IMR-90 (cell line): ENCODE data around the gene TSR1.

Source experiments
- CTCF ChIP-seq: conservative IDR thresholded peaks from 2 replicates; pipeline ENCODE4 v1.5.1; 2012; ENCODE audit warnings: mild to moderate bottlenecking, low read depth, low read length, improper control_type of control experiment
- ELK1 ChIP-seq: fragments of 150-350 bp; IDR thresholded peaks from 2 replicates; pipeline ENCODE4 v1.6.1; 2016; ENCODE audit warnings: low read depth, mild to moderate bottlenecking, low read length, moderate library complexity, borderline replicate concordance
- FOS ChIP-seq: fragments of 150-350 bp; IDR thresholded peaks from 2 replicates; pipeline ENCODE4 v1.6.1; 2016; ENCODE audit warnings: low read depth, low read length
- MAFK ChIP-seq: IDR thresholded peaks from 2 replicates; pipeline ENCODE4 v1.6.1; 2012; ENCODE audit warnings: low read depth, low read length, improper control_type of control experiment
- MAZ ChIP-seq: IDR thresholded peaks from 2 replicates; pipeline ENCODE4 v1.6.1; 2012; ENCODE audit warnings: low read depth, mild to moderate bottlenecking, low read length, improper control_type of control experiment, moderate library complexity, borderline replicate concordance
- POLR2A ChIP-seq: IDR thresholded peaks from 2 replicates; pipeline ENCODE4 v1.6.1; 2012; ENCODE audit warnings: mild to moderate bottlenecking, low read depth, low read length
- RAD21 ChIP-seq: IDR thresholded peaks from 2 replicates; pipeline ENCODE4 v1.6.1; 2012; ENCODE audit warnings: low read length, improper control_type of control experiment
- RCOR1 ChIP-seq: IDR thresholded peaks from 2 replicates; pipeline ENCODE4 v1.6.1; 2012; ENCODE audit warnings: mild to moderate bottlenecking, low read length, improper control_type of control experiment; ENCODE audit not compliant: insufficient replicate concordance
- RFX5 ChIP-seq: IDR thresholded peaks from 2 replicates; pipeline ENCODE4 v1.8.0; 2012; ENCODE audit warnings: low read depth, mild to moderate bottlenecking, low read length, moderate library complexity
- SMC3 ChIP-seq: fragments of 150-350 bp; IDR thresholded peaks from 2 replicates; pipeline ENCODE4 v1.6.1; 2016; ENCODE audit warnings: low read depth, mild to moderate bottlenecking, antibody characterized with exemption, low read length, moderate library complexity
- USF2 ChIP-seq: fragments of 150-350 bp; IDR thresholded peaks from 2 replicates; pipeline ENCODE4 v1.6.1; 2017; ENCODE audit warnings: mild to moderate bottlenecking, antibody characterized with exemption, low read length, low read depth

- TF ChIP-seq POLR2A = no peak
- no peak for TF ChIP-seq CTCF
- TF ChIP-seq USF2 = no peak
- no peak for TF ChIP-seq MAFK
- TF ChIP-seq FOS = no peak
- no peak for TF ChIP-seq ELK1
- no peak for TF ChIP-seq RAD21
- no peak for TF ChIP-seq RCOR1
- no peak for TF ChIP-seq MAZ
- TF ChIP-seq SMC3 = no peak
- no peak for TF ChIP-seq RFX5
These were observed 17.2 kb downstream of the TSR1 start for GRCh38 chr17:2319051-2319450.
